ENCODE measurements around the gene CLCNKA.

- TF ChIP-seq CTCF (IDR thresholded peaks at IDR 0.05) (no peak), POLR2A (IDR thresholded peaks at IDR 0.05) (peak in 1 of 2 donors; percentile 48)
These were observed 5.6 kb upstream of the CLCNKA start for GRCh38 chr1:16015960-16016901.

Data from adrenal gland (tissue), 5 donors.